K562 (cell line): ENCODE results near the gene DNAJB4. TPM values are rescaled to one million over a fixed set of nuclear protein-coding genes. Genes with fewer than 3 reads are reported as not detected.
A peak's percentile ranks its signal among the peaks of the same experiment; 100 is the strongest.

ENCODE experiments used
- BCLAF1 ChIP-seq, 2 experiments: fragments of 450-650 bp in 1 of 2; IDR thresholded peaks; 2 replicates each; pipeline ENCODE4 v1.6.1; 2011 to 2017; ENCODE audit warnings: low read depth in 2 of 2, antibody characterized with exemption in 1 of 2, borderline replicate concordance in 1 of 2, low read length in 1 of 2, mild to moderate bottlenecking in 1 of 2, mixed read lengths in 1 of 2; ENCODE audit not compliant: control insufficient read depth in 1 of 2
- BRF1 ChIP-seq: IDR thresholded peaks from 3 replicates; pipeline ENCODE4 v1.6.1; 2011; ENCODE audit warnings: borderline replicate concordance, mild to moderate bottlenecking; ENCODE audit not compliant: insufficient read length; ENCODE audit errors: extremely low read depth
- FOS ChIP-seq: IDR thresholded peaks from 3 replicates; pipeline ENCODE4 v1.6.1; 2011; ENCODE audit not compliant: insufficient read length; ENCODE audit errors: extremely low read depth
- HSF4 ChIP-seq: fragments of 250-450 bp; sonication (Bioruptor Pico); IDR thresholded peaks from 2 replicates; pipeline ENCODE4 v2.1.2; 2022; ENCODE audit warnings: mild to moderate bottlenecking, moderate library complexity, borderline replicate concordance
- ILK ChIP-seq: fragments of 450-650 bp; IDR thresholded peaks from 2 replicates; pipeline ENCODE4 v1.6.1; 2016; ENCODE audit warnings: missing genetic modification characterization, low read depth, mild to moderate bottlenecking, missing compliant biosample characterization, moderate library complexity, borderline replicate concordance
- MED1 ChIP-seq: sonication (generic); formaldehyde crosslinking; IDR thresholded peaks from 2 replicates; pipeline ENCODE4 v1.8.1; 2023; ENCODE audit warnings: missing genetic modification reagents, borderline replicate concordance
- PHF20 ChIP-seq: fragments of 450-650 bp; IDR thresholded peaks from 2 replicates; pipeline ENCODE4 v1.6.1; 2018; ENCODE audit not compliant: partially characterized antibody
- RREB1 ChIP-seq: fragments of 250-450 bp; sonication (Bioruptor Pico); IDR thresholded peaks from 2 replicates; pipeline ENCODE4 v1.4.0; 2020
- SRSF9 ChIP-seq: fragments of 200-400 bp; formaldehyde crosslinking; IDR thresholded peaks from 2 replicates; pipeline ENCODE4 v1.6.1; 2017; ENCODE audit warnings: low read depth, low read length, borderline replicate concordance
- SUPT5H ChIP-seq: fragments of 450-650 bp; IDR thresholded peaks from 2 replicates; pipeline ENCODE4 v1.6.1; 2016
- TAF15 ChIP-seq: fragments of 200-400 bp; formaldehyde crosslinking; IDR thresholded peaks from 2 replicates; pipeline ENCODE4 v1.6.1; 2017; ENCODE audit warnings: mild to moderate bottlenecking, low read depth, low read length, moderate library complexity
- TARDBP ChIP-seq: fragments of 450-650 bp; IDR thresholded peaks from 2 replicates; pipeline ENCODE4 v1.6.1; 2016
- ZC3H8 ChIP-seq: fragments of 450-650 bp; IDR thresholded peaks from 2 replicates; pipeline ENCODE4 v1.6.1; 2017
- ZFP30 ChIP-seq: fragments of 250-450 bp; sonication (Bioruptor Pico); IDR thresholded peaks from 2 replicates; pipeline ENCODE4 v1.8.0; 2022; ENCODE audit warnings: moderate library complexity, mild to moderate bottlenecking, inconsistent platforms, borderline replicate concordance
- ZKSCAN1 ChIP-seq: fragments of 150-350 bp; IDR thresholded peaks from 2 replicates; pipeline ENCODE4 v1.6.1; 2016; ENCODE audit warnings: low read depth, low read length
- ZNF408 ChIP-seq: fragments of 250-450 bp; sonication (Bioruptor Pico); IDR thresholded peaks from 2 replicates; pipeline ENCODE4 v1.4.0; 2020; ENCODE audit warnings: low read depth, mild to moderate bottlenecking, moderate library complexity
- polyA plus RNA-seq, 8 experiments: library from polyadenylated mRNA; depleted of rRNA in 4 of 8; stranded (reverse) in 5 of 8; unstranded in 3 of 8; fragments of >200 nt; fragmentation: Nextera tagmentation in 2 of 8; fragmentation: Illumina TruSeq in 1 of 8; extraction: Ambion mirVana in 2 of 8; extraction: Trizol in 1 of 8; gene quantifications; 2 replicates each; pipeline versions ENCODE4 v1.2.1 to v1.2.3, GENCODE V29; 2011 to 2014; ENCODE audit warnings: inconsistent platforms in 1 of 8, missing spikeins in 1 of 8
- total RNA-seq, 7 experiments: library from RNA; depleted of rRNA in 6 of 7; stranded (reverse); fragments of >200 nt in 6 of 7; fragmentation: Illumina TruSeq in 2 of 7; extraction: Trizol in 2 of 7; gene quantifications; 2 replicates each; pipeline versions ENCODE4 v1.2.1 to v1.2.3, GENCODE V29; 2011 to 2021; ENCODE audit warnings: low replicate concordance in 1 of 7
- TF ChIP-seq, protein P1 (sequence below): fragments of 250-450 bp; sonication (Bioruptor Pico); IDR thresholded peaks from 2 replicates; pipeline ENCODE4 v1.8.0; 2021; ENCODE audit warnings: borderline replicate concordance, mild to moderate bottlenecking, moderate library complexity; ENCODE audit not compliant: poor library complexity, severe bottlenecking

DNAJB4 gene
- total and polyA plus RNA-seq, 9 of the 15 experiments (the other 6 are each of a cell fraction or from before 2014, with no cell fraction given), result 8.5 to 27.7 (median 19.8) TPM

DNA sequence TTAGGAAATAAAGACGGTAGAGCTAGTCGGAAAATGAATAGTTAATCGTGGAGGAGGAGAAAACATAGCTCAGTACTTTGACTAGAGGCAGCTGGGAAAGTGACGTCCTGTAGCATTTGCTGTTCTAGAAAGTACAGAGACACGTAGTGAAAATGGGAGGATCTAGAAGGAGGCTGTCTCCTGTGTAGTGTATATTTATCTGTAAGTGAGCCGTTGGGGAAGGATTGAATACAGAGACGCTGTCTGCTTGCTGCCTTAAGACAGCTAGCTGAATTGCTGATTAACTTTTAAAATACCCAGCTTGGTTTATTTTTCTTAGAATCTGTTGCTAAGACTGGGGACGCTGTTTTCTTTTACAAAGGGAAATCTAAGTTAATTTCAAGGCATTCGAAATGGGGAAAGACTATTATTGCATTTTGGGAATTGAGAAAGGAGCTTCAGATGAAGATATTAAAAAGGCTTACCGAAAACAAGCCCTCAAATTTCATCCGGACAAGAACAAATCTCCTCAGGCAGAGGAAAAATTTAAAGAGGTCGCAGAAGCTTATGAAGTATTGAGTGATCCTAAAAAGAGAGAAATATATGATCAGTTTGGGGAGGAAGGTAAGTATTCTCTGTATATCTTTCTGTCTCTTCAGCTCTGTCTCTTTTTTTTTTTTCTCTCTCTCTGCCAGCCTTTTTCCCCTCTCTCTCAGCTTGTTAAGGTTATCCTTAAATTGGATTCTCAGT, at the start of gene DNAJB4 (continued):
- no peak for TF ChIP-seq RREB1 (CRISPR knock-in tag)
- TF ChIP-seq PHF20, result no peak
- no peak for TF ChIP-seq MED1 (CRISPR knock-in tag)
- no peak for TF ChIP-seq FOS
- 0 out of 4 replicates have a peak, but pooled peaks of 1 of the 2 experiments have one; percentile 84 for TF ChIP-seq BCLAF1 (IDR thresholded peaks at IDR 0.05; ENCODE audit: borderline replicate concordance in 1 of 2, control insufficient read depth in 1 of 2, low read depth in 2 of 2, low read length in 1 of 2)
- TF ChIP-seq TAF15, result no peak
- no peak for TF ChIP-seq ZNF408
- no peak for TF ChIP-seq BRF1
- TF ChIP-seq SRSF9, result no peak
- no peak for TF ChIP-seq ZKSCAN1
- TF ChIP-seq HSF4, result no peak
- TF ChIP-seq ILK (tag), result no peak
- TF ChIP-seq, protein P1, sequence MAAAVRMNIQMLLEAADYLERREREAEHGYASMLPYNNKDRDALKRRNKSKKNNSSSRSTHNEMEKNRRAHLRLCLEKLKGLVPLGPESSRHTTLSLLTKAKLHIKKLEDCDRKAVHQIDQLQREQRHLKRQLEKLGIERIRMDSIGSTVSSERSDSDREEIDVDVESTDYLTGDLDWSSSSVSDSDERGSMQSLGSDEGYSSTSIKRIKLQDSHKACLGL, result no peak
- no peak; the same call in 1 of the 2 replicates for TF ChIP-seq SUPT5H
- TF ChIP-seq TARDBP, result no peak
- TF ChIP-seq ZFP30 (CRISPR knock-in tag), result no peak
- no peak for TF ChIP-seq ZC3H8
